ENCODE data around the gene KCTD20.

- TF ChIP-seq, protein P1, sequence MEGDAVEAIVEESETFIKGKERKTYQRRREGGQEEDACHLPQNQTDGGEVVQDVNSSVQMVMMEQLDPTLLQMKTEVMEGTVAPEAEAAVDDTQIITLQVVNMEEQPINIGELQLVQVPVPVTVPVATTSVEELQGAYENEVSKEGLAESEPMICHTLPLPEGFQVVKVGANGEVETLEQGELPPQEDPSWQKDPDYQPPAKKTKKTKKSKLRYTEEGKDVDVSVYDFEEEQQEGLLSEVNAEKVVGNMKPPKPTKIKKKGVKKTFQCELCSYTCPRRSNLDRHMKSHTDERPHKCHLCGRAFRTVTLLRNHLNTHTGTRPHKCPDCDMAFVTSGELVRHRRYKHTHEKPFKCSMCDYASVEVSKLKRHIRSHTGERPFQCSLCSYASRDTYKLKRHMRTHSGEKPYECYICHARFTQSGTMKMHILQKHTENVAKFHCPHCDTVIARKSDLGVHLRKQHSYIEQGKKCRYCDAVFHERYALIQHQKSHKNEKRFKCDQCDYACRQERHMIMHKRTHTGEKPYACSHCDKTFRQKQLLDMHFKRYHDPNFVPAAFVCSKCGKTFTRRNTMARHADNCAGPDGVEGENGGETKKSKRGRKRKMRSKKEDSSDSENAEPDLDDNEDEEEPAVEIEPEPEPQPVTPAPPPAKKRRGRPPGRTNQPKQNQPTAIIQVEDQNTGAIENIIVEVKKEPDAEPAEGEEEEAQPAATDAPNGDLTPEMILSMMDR (IDR thresholded peaks at IDR 0.05): no peak
- TF ChIP-seq POLR2A (IDR thresholded peaks at IDR 0.05): no peak
Observed at GRCh38 chr6:36430351-36430750, 12.4 kb upstream of the KCTD20 start.
